ENCODE results near the gene LDB3. TPM values are rescaled to one million over a fixed set of nuclear protein-coding genes. Genes with fewer than 3 reads are reported as not detected.

The LDB3 gene
- total and polyA plus RNA-seq, 2 of the 8 experiments (the other 6 are each of a cell fraction or from before 2014, with no cell fraction given): 0.20 to 0.43 TPM

GRCh38 chr10:86721232-86721631, 52.9 kb downstream of the LDB3 start (continued):
- no peak for TF ChIP-seq NANOG (IDR thresholded peaks at IDR 0.05; ENCODE audit: insufficient read depth, low read depth, low read length, poor library complexity, severe bottlenecking)
- no peak for TF ChIP-seq KDM4A (IDR thresholded peaks at IDR 0.05; ENCODE audit: low read depth, low read length, severe bottlenecking)
- TF ChIP-seq ATF3 (IDR thresholded peaks at IDR 0.05; ENCODE audit: insufficient read depth, low read depth, low read length): no peak

All from H1 (cell line).